Measurements from ENCODE around the gene NYNRIN. TPM values are rescaled to one million over a fixed set of nuclear protein-coding genes. Genes with fewer than 3 reads are reported as not detected.

The NYNRIN gene
- total and polyA plus RNA-seq, 2 of the 8 experiments (the other 6 are each of a cell fraction or from before 2014, with no cell fraction given): 15.2 to 18.3 TPM

GRCh38 chr14:24369907-24370687 is 28.7 kb upstream of the NYNRIN start:
- Histone ChIP-seq H4K20me1 (replicated peaks in 1 of 2; ENCODE audit: control insufficient read depth in 1 of 2, insufficient read depth in 2 of 2, low read length in 2 of 2) (peaks cover 0 to 3% of the 10 kb centered on the region in 2 experiments), H3K14ac (ENCODE audit: insufficient read length) (no peak overlapping the region), H3K27ac (ENCODE audit: low read depth, low read length) (no peak overlapping the region), H3K79me2 (ENCODE audit: control insufficient read depth in 1 of 2, insufficient read depth in 2 of 2, low read length in 2 of 2) (no peaks in the 10 kb centered on the region), H4K8ac (ENCODE audit: extremely low read depth, insufficient read depth, low read length) (no peak overlapping the region), H3K23ac (ENCODE audit: insufficient read length) (no peak overlapping the region), H3K9ac (replicated peaks in 1 of 4; ENCODE audit: extremely low read depth in 1 of 4, low read depth in 3 of 4, low read length in 3 of 4) (no peak overlapping the region), H2BK120ac (replicated peaks; ENCODE audit: low read depth, low read length) (no peak overlapping the region), H2BK12ac (ENCODE audit: low read depth, low read length) (no peak overlapping the region), H4K91ac (replicated peaks; ENCODE audit: insufficient read length, low read length) (no peak overlapping the region), H3K4ac (replicated peaks; ENCODE audit: insufficient read length, low read depth, low read length) (no peak overlapping the region), H2BK15ac (ENCODE audit: low read length) (no peak overlapping the region), H3K4me1 (replicated peaks in 1 of 4; ENCODE audit: control insufficient read depth in 3 of 4, insufficient read depth in 4 of 4, low read length in 3 of 4) (peaks cover 0 to 10% (median 7%) of the 10 kb centered on the region in 4 experiments; a peak in 6 of 7 replicates), H3K79me1 (ENCODE audit: low read depth, low read length) (no peaks in the 10 kb centered on the region; the same call in 1 of the 2 replicates), H3K56ac (replicated peaks; ENCODE audit: insufficient read length, low read depth, low read length) (no peak overlapping the region), H3K4me2 (ENCODE audit: insufficient read depth in 1 of 2, low read depth in 2 of 2, low read length in 2 of 2) (no peak overlapping the region; a peak in 1 of 4 replicates), H2AK5ac (ENCODE audit: low read depth, low read length) (no peak overlapping the region), H3K18ac (ENCODE audit: extremely low read depth, low read length) (no peak overlapping the region), H3K36me3 (ENCODE audit: control insufficient read depth in 2 of 4, insufficient read depth in 4 of 4, low read length in 3 of 4) (peaks cover 3 to 11% (median 6%) of the 10 kb centered on the region in 4 experiments; a peak in 5 of 8 replicates), H3K4me3 (ENCODE audit: extremely low read depth in 1 of 4, insufficient read depth in 2 of 4, low read depth in 3 of 4, low read length in 4 of 4) (no peak overlapping the region), H2AFZ (ENCODE audit: low read length) (no peak overlapping the region), H4K5ac (ENCODE audit: insufficient read length, low read depth, low read length) (no peak overlapping the region), H2BK20ac (ENCODE audit: low read length) (no peak overlapping the region), H3K9me3 (ENCODE audit: insufficient read depth in 2 of 2, low read depth in 1 of 2, low read length in 1 of 2) (no peaks in the 10 kb centered on the region), H3K23me2 (ENCODE audit: low read depth, low read length) (peaks cover 16% of the 10 kb centered on the region), H3K27me3 (replicated peaks in 1 of 4; ENCODE audit: control insufficient read depth in 3 of 4, extremely low read depth in 1 of 4, insufficient read depth in 3 of 4, low read length in 3 of 4) (no peaks in the 10 kb centered on the region; a peak in 1 of 7 replicates), H2BK5ac (ENCODE audit: low read depth, low read length) (no peak overlapping the region)
- DNase-seq (ENCODE audit: low read depth in 1 of 2, low spot score in 2 of 2) (no peak), FAIRE-seq (no peak)
- POLR2A ChIA-PET (ENCODE audit: partially characterized antibody): interaction anchor here (0.7 to 4.2 kb wide), 10 partner anchors 9 to 72 kb away, joined by 3 to 24 read pairs (median 3); partner anchors contain the start of genes CBLN3 and KHNYN
- CTCF ChIA-PET (ENCODE audit: partially characterized antibody): interaction anchor here (0.6 to 16.4 kb wide), 14 partner anchors 9 to 298 kb away, joined by 3 to 207 read pairs (median 5); partner anchors contain the start of genes ADCY4, CBLN3, KHNYN and RIPK3
- 91% methylated on average over 19 of the region's 32 CpGs; no CpG with 5 or more reads in 1 of the 2 experiments for WGBS, 2 experiments (ENCODE audit: extremely low coverage in 1 of 2, insufficient coverage in 1 of 2, insufficient read length in 1 of 2, insufficient replicate concordance in 2 of 2, low coverage in 1 of 2, low lambda C conversion rate in 2 of 2, missing lambda C conversion rate in 1 of 2)
- TF ChIP-seq NRF1 (IDR thresholded peaks at IDR 0.05; ENCODE audit: low read depth, low read length) (no peak), TEAD4 (IDR thresholded peaks at IDR 0.05; ENCODE audit: low read depth, low read length) (no peak), KDM1A (IDR thresholded peaks at IDR 0.05; ENCODE audit: borderline replicate concordance, low read length) (no peak), HDAC6 (IDR thresholded peaks at IDR 0.05; ENCODE audit: low read depth, low read length) (no peak), MAFK (IDR thresholded peaks at IDR 0.05; ENCODE audit: low read depth, low read length) (no peak)

All from H1 (cell line).